ENCODE measurements around the gene ABHD16A.

- TF ChIP-seq CTCF (IDR thresholded peaks at IDR 0.05) = peak; percentile 43
- TF ChIP-seq EZH2phosphoT487 (IDR thresholded peaks at IDR 0.05) = no peak
Observed at GRCh38 chr6:31717499-31718222, 14.5 kb upstream of the ABHD16A start.

All from neural progenitor cell (in vitro differentiated cells).